Omental fat pad (tissue), 4 donors: ENCODE data around the gene WDFY1. TPM values are rescaled to one million over a fixed set of nuclear protein-coding genes. Genes with fewer than 3 reads are reported as not detected.

ENCODE experiments used
- ATAC-seq: fragments of 150-250 bp; one replicate; pipeline ENCODE4 v1.9.1; 2016; ENCODE audit warnings: mild to moderate bottlenecking, moderate library complexity; ENCODE audit not compliant: low FRiP score
- DNase-seq: peaks from one replicate; pipeline ENCODE4 v3.0.0-alpha.2; 2019; ENCODE audit warnings: low spot score
- CTCF ChIP-seq, 3 donors: fragments of 450-650 bp; IDR thresholded peaks; one replicate each; pipeline ENCODE4 v1.5.1; 2016 to 2017; ENCODE audit warnings: antibody characterized with exemption in 3 of 3, mild to moderate bottlenecking in 3 of 3, moderate library complexity in 2 of 3
- total RNA-seq, 4 donors: library from RNA; depleted of rRNA; stranded (reverse); fragments of >200 nt; gene quantifications; one replicate each; pipeline ENCODE4 v1.1.0, GENCODE V29; 2016

Gene WDFY1
- total RNA-seq, 4 donors from 2014 or later = 44.7 to 85.6 (median 54.2) TPM

DNA sequence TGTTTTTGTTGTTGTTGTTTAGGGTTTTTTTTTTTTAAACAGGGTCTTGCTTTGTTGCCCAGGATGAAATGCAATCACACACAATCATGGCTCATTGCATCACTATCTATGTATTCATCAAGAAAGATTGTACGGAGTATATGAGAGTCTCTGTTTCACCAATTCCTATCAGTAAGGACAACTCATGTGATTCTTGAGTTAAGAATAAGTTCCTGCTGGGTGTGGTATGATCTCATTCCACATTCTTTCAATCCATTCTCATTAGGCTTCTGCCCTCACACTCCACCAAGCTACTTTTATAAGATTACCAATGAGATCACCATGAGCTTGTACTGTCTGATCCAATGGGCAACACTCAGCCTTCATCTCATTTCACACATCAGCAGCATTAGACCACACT, 98.6 kb downstream of the WDFY1 start:
- DNase-seq (no peak), ATAC-seq (no peak)
- no peak for TF ChIP-seq CTCF (IDR thresholded peaks at IDR 0.05)

DNA sequence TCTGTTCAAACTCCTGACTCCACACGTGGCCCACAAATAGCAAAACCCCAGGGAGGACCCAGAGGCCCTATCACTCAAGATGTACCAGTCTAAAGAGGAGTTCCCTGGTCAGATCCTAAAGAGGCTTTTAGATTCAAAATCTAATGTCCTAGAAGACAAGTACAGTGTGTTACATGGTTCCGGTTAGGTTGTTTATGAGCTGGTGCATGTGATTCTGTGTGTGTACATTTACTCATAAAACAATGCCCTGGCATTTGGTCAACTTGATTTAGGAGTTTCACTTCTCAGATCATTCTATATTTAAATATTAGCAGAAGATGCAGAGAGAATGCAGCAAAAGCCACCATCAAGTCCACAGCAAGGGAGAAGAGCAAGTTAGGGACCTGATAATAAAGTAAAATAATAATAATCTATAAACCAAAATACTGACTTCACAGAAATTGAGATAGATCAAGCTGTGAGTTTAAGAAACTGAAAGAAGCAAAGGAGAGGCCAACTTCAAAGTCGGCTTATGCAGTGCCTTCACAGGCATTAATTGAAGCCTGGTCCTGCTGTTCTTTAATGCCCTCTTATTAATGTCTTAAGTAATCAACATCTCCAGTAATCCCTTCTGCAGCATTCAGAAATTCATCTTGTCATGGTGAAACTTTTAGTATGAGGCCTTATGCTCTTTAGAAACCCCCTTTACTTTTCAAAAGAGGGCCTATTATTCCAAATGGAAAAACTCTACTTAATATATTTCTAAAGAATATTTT, 103.5 kb downstream of the WDFY1 start:
- DNase-seq (no peak), ATAC-seq (no peak)
- no peak for TF ChIP-seq CTCF (IDR thresholded peaks at IDR 0.05)

DNA sequence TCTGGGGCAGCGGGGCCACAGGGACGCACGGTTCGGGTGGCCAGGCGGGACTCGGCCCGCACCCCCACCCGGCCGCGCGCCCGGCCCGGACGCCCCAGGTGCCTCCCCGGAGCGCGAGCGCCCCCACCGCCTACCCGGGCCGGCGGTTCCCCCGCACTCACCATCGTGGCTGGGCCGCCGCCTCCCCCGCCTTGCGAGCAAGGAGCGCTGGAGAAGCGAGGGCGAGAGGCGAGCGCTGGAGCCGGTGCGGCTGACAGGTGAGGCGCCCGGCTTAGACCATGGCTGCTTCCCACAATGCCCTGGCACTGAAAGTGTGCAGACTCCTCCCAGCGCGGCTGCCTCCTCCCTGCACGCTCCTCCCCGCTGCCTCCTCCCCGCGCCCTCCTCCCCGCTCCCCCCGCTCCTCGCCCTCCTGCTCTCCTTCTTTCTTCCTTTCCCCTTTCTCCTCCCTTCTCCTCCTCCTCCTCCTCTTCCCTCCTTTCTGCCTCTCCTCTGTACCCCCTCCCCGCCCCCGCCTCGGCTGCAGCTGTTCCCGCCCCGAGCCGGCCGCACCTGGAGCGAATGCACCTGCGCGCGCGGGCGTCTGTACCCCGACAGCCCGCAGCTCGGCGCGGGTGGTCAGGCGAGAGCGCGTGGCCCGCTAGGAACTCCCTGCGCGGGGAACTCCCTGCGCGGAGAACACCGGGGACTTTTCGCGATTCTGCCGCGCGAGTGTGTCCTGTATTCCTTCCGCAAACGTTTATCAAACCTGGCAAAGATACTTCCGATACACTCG, 107.7 kb downstream of the WDFY1 start, which contains the start of gene AP1S3:
Gene AP1S3 (minus strand): TSS at position 296 of the 775 bp plus-strand sequence. CDS start 132 bp downstream, at position 164.
- peak; percentile 28 for DNase-seq

DNA sequence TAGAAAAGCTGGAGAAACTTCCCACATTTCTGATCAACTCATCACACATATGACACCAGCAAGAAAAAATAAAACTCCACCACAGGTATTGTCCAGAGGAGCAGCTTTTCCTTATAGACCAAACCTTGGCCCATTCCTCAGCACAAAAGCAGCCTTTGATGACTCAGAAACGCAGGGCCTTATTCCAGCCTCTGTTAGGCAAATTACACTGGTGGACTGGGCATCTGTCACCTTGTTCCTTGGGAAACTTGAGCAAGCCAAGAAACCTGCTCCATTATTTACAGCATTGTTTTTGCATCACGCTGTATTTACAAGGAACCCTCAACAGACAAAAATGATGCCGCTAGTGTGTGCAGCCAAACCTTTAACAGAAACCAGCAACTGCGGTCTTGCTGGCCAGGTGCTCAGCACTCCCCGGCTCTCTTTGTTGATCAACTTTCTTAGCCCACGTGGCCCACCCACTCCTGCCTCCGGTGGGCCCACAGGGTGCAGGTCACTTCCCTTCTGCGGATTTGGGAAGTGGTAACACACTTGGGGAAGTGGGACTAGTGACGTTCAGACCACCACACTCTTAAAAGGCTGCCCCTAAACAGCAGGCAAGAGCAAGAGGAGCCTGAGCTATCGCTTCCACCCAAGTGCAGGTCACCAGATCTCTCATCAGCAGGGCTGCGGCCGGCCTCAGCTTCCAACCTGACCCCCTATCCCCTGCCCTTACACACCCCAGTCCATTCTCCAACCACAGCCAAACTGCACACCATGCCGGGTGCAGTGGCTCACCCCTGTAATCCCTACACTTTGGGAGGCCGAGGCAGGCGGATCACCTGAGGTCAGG, 109.2 kb downstream of the WDFY1 start:
- DNase-seq = no peak
- ATAC-seq = no peak
- TF ChIP-seq CTCF (IDR thresholded peaks at IDR 0.05) = no peak

More for the DNA sequence above, 107.7 kb downstream of the WDFY1 start, which contains the start of gene AP1S3:
- TF ChIP-seq CTCF (IDR thresholded peaks at IDR 0.05) = no peak
- ATAC-seq = peak; percentile 95

DNA sequence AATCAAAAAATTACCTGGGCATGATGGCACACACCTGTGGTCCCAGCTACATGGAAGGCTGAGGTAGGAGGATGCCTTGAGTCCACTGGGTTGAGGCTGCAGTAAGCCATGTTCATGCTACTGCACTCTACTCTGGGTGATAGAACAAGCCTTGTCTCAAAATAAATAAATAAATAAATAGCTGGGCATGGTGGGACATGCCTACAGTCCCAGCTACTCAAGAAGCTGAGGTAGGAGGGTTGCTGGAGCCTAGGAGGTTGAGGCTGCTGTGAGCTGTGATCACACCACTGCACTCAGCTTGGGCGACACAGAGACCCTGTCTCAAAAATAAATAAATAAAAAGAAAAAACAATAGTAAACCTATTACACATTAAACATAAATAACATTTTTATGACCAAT, 110.7 kb downstream of the WDFY1 start:
- no peak for TF ChIP-seq CTCF (IDR thresholded peaks at IDR 0.05)
- DNase-seq = no peak
- no peak for ATAC-seq

DNA sequence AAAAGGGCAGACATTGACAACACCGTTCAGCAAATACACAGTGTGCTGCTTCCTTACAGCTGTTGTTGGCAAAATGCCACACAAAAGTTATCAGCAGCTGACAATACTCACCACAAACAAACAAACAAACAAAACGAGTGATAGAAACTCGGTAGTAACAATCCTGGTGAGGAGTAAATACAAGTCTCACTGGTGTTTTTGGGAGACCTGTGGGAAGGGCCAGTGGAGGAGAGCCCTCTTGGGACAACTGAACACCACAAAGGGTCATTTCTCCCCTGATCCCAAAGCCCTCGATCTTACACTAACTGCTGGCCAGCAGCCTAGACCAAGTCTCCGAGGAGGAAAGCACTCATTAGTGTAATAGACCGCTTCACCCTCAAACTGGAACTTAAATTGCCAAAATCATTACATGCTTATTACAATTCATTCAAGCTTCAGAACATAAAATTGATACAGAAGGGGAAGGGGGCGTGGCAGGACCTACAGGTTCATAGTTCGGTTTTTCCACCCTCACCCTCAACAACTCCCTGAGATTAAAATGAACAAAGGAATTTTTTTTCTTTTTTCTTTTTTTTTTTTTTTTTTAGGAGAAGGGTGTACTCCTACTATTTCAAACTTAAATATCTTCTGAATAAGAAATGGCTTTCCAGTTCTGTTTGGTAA, 112.8 kb downstream of the WDFY1 start:
- TF ChIP-seq CTCF (IDR thresholded peaks at IDR 0.05) = no peak
- DNase-seq (no peak), ATAC-seq (no peak)
